PFSK-1 (cell line): ENCODE measurements around the gene KCNN2.

ENCODE experiments used
- TAF1 ChIP-seq: IDR thresholded peaks from 2 replicates; pipeline ENCODE4 v1.6.1; 2012; ENCODE audit warnings: low read length, control low read depth, borderline replicate concordance; ENCODE audit not compliant: insufficient read depth
- TF ChIP-seq, protein P1 (sequence below), 2 experiments: IDR thresholded peaks; 2 replicates each; pipeline versions ENCODE4 v1.6.1 to v1.8.0; 2011 to 2012; ENCODE audit warnings: low read depth in 2 of 2, low read length in 2 of 2, control low read depth in 1 of 2, inconsistent platforms in 1 of 2, mild to moderate bottlenecking in 1 of 2, moderate library complexity in 1 of 2; ENCODE audit not compliant: insufficient read depth in 1 of 2

DNA sequence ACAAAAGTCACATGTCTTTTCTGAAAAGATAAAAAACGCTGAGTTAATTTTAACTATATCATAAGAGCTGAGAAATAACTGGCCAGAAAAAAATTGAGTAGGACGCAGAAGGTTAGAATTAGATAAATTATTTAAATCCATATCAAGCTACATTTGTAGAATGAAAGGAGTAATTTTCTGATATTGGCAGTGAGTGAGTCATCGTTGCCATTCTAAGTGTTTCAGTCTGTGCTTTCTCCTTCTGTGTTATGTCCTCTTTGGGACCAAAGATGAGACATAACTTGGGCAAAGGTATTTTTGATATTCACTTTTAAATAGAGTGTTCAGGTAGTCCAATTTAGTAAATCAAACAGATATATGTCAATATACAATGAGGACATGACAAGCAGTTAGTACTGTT, 34.4 kb upstream of the KCNN2 start:
- no peak for TF ChIP-seq TAF1
- TF ChIP-seq, protein P1, sequence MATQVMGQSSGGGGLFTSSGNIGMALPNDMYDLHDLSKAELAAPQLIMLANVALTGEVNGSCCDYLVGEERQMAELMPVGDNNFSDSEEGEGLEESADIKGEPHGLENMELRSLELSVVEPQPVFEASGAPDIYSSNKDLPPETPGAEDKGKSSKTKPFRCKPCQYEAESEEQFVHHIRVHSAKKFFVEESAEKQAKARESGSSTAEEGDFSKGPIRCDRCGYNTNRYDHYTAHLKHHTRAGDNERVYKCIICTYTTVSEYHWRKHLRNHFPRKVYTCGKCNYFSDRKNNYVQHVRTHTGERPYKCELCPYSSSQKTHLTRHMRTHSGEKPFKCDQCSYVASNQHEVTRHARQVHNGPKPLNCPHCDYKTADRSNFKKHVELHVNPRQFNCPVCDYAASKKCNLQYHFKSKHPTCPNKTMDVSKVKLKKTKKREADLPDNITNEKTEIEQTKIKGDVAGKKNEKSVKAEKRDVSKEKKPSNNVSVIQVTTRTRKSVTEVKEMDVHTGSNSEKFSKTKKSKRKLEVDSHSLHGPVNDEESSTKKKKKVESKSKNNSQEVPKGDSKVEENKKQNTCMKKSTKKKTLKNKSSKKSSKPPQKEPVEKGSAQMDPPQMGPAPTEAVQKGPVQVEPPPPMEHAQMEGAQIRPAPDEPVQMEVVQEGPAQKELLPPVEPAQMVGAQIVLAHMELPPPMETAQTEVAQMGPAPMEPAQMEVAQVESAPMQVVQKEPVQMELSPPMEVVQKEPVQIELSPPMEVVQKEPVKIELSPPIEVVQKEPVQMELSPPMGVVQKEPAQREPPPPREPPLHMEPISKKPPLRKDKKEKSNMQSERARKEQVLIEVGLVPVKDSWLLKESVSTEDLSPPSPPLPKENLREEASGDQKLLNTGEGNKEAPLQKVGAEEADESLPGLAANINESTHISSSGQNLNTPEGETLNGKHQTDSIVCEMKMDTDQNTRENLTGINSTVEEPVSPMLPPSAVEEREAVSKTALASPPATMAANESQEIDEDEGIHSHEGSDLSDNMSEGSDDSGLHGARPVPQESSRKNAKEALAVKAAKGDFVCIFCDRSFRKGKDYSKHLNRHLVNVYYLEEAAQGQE (IDR thresholded peaks at IDR 0.05; ENCODE audit: insufficient read depth in 1 of 2, low read depth in 2 of 2, low read length in 2 of 2), result no peak
